ENCODE measurements around the gene PTPRE. TPM values are rescaled to one million over a fixed set of nuclear protein-coding genes. Genes with fewer than 3 reads are reported as not detected.

The PTPRE gene
- total RNA-seq, 1 donor from 2014 or later: 3.6 TPM

- peaks cover 6% of the 10 kb centered on the region for H3K27me3 Mint-ChIP-seq
- H3K4me1 Mint-ChIP-seq (ENCODE audit: unreplicated experiment): peaks cover 15% of the 10 kb centered on the region
- TF ChIP-seq, protein P1, sequence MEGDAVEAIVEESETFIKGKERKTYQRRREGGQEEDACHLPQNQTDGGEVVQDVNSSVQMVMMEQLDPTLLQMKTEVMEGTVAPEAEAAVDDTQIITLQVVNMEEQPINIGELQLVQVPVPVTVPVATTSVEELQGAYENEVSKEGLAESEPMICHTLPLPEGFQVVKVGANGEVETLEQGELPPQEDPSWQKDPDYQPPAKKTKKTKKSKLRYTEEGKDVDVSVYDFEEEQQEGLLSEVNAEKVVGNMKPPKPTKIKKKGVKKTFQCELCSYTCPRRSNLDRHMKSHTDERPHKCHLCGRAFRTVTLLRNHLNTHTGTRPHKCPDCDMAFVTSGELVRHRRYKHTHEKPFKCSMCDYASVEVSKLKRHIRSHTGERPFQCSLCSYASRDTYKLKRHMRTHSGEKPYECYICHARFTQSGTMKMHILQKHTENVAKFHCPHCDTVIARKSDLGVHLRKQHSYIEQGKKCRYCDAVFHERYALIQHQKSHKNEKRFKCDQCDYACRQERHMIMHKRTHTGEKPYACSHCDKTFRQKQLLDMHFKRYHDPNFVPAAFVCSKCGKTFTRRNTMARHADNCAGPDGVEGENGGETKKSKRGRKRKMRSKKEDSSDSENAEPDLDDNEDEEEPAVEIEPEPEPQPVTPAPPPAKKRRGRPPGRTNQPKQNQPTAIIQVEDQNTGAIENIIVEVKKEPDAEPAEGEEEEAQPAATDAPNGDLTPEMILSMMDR (conservative IDR thresholded peaks at IDR 0.05): no peak
- no peak overlapping the region for H3K4me3 Mint-ChIP-seq
- no peaks in the 10 kb centered on the region for H3K36me3 Mint-ChIP-seq
- no peak for DNase-seq (ENCODE audit: extremely low spot score, unreplicated experiment)
- H3K27ac Mint-ChIP-seq: no peak overlapping the region
- H3K9me3 Mint-ChIP-seq: no peaks in the 10 kb centered on the region
These were observed 42.9 kb downstream of the PTPRE start for GRCh38 chr10:127949831-127950230.

- TF ChIP-seq, protein P1 (conservative IDR thresholded peaks at IDR 0.05): no peak
- Mint-ChIP-seq H3K4me1 (ENCODE audit: unreplicated experiment) (peaks cover 15% of the 10 kb centered on the region), H3K27me3 (peaks cover 13% of the 10 kb centered on the region), H3K9me3 (no peaks in the 10 kb centered on the region), H3K36me3 (no peaks in the 10 kb centered on the region), H3K27ac (no peak overlapping the region), H3K4me3 (no peak overlapping the region)
- DNase-seq (ENCODE audit: extremely low spot score, unreplicated experiment): no peak
These were observed 45.1 kb downstream of the PTPRE start for GRCh38 chr10:127951861-127952574.

DNA sequence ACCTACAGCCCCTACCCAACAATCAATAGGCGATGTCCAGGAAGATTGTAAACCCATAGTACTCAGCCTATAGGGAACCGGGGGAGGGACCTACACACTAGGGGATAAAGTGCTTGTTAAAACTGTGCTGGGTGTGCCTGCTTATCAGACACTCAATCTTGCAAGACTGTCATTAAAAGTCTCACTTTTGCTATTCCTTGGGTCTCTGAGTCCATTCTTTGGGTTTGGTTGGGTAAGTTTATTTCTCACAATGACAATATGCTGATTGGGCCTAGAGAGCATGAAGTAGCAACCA is 45.6 kb downstream of the PTPRE start:
- Mint-ChIP-seq H3K27ac (peak overlapping the region; percentile 75), H3K4me3 (no peak overlapping the region), H3K9me3 (no peaks in the 10 kb centered on the region), H3K4me1 (ENCODE audit: unreplicated experiment) (peaks cover 15% of the 10 kb centered on the region), H3K27me3 (peaks cover 17% of the 10 kb centered on the region), H3K36me3 (no peaks in the 10 kb centered on the region)
- DNase-seq (ENCODE audit: extremely low spot score, unreplicated experiment): no peak
- TF ChIP-seq, protein P1 (conservative IDR thresholded peaks at IDR 0.05): no peak

DNA sequence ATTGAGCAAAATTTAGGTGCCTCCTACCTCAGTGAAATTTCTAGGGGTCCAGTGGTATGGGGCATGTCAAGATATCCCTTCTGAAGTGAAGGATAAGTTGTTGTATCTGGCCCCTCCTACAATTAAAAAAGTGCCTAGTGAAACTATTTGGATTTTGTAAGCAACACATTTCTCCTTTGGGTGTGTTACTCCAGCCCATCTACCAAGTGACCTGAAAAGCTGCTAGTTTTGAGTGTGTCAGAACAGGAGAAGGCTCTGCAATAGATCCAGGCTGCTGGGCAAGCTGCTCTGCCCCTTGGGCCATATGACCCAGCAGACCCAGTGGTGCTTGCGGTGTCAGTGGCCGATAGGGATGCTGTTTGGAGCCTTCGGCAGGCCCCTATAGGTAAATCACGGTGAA is 46.0 kb downstream of the PTPRE start:
- TF ChIP-seq, protein P1 (conservative IDR thresholded peaks at IDR 0.05): no peak
- Mint-ChIP-seq H3K9me3 (no peaks in the 10 kb centered on the region), H3K27ac (peak overlapping the region; percentile 75), H3K36me3 (no peaks in the 10 kb centered on the region), H3K4me3 (no peak overlapping the region), H3K4me1 (ENCODE audit: unreplicated experiment) (peaks cover 15% of the 10 kb centered on the region), H3K27me3 (peaks cover 17% of the 10 kb centered on the region)
- DNase-seq (ENCODE audit: extremely low spot score, unreplicated experiment): no peak

DNA sequence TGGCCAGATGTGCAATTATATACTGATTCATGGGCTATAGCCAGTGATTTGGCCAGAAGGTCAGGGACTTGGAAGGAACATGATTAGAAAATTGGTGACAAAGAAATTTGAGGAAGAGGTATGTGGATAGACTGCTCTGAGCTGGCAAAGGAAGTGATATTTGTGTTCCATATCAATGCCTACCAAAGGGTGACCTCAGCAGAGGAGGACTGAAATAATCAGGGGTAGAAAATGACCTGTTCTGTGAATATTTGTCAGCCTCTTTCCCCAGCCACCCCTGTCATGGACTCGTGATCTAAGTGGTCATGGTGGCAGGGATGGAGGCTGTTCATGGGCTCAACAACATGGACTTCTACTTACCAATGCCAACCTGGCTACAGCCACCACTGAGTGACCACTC is 47.0 kb downstream of the PTPRE start:
- no peak for DNase-seq (ENCODE audit: extremely low spot score, unreplicated experiment)
- no peak overlapping the region for H3K27ac Mint-ChIP-seq
- peaks cover 17% of the 10 kb centered on the region for H3K27me3 Mint-ChIP-seq
- peaks cover 15% of the 10 kb centered on the region for H3K4me1 Mint-ChIP-seq (ENCODE audit: unreplicated experiment)
- no peaks in the 10 kb centered on the region for H3K9me3 Mint-ChIP-seq
- no peak overlapping the region for H3K4me3 Mint-ChIP-seq
- TF ChIP-seq, protein P1 (conservative IDR thresholded peaks at IDR 0.05): no peak
- no peaks in the 10 kb centered on the region for H3K36me3 Mint-ChIP-seq

Data from type B pancreatic cell (in vitro differentiated cells).